GM10847 (cell line): ENCODE data around the gene CMKLR1.

Source experiments
- POLR2A ChIP-seq: IDR thresholded peaks from 2 replicates; pipeline ENCODE4 v1.6.1; 2011; ENCODE audit not compliant: insufficient read length; ENCODE audit errors: extremely low read depth

The CMKLR1 gene

DNA sequence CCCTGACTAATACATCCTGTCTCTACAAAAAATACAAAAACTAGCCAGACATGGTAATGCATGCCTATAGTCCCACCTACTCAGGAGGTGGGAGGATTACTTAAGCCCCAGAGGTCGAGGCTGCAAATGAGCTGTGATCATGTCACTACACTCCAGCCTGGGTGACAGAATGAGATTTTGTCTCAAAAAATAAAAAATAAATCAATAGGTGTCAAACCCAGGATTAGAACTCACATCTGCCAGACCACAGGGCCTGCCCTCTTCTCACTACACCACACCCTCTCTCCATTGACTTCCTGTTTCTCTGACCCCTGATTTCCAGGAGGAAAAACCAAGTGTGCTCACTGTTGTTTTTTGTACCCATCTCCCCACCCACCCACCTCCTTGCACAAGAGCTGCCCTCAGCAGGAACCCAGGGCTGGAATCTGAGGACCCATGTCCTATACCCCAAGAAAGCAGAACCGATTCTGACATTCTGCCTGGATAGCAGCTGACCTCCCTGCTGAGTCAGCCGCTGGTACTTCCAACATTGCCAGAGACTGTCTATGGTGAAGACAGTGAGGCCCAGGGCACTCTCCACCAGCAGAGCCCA is 6.2 kb downstream of the CMKLR1 start:
- TF ChIP-seq POLR2A, result no peak

DNA sequence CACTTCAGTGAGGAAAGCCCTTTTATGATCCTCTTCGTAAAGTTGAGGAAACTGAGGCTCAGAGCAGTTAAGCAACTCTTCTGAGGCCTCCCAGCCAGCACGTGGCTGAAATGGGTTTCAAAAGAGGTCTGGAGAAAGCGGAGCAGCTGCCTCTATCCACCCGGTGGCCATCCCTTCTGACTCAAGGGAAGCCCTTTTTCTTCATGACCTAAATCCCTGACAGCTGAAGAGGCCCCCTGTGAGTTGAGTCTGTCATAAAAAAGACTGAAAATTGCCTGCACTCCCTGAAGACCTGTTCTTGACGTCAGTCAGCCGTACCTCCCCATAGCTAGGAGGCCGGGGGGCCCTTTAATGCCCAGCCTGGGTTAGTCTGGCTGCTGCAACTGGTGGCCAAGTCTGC is 10.7 kb downstream of the CMKLR1 start:
- no peak for TF ChIP-seq POLR2A

- TF ChIP-seq POLR2A, result no peak
These were observed 11.3 kb downstream of the CMKLR1 start for GRCh38 chr12:108327621-108328344.

GRCh38 chr12:108326254-108326750 is 12.8 kb downstream of the CMKLR1 start:
- no peak for TF ChIP-seq POLR2A

DNA sequence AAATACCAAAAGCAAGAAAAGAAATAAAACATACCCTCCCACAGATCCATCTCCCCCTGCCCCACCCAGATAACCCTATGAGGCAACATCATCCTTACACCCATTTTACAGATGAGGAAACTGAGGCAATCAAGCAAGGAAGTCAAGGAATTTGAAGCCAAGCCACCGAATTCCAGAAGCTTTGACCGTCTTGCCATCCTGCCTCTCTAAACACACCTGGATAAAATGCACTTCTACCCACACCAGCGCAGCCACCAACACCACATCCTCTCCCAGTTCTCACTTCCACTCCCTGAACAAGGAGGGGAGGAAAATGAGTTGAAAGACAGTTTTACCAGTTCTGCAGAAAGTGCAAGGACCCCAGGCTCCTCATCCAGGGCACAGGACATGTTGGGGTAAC is 13.6 kb downstream of the CMKLR1 start:
- TF ChIP-seq POLR2A, result no peak

GRCh38 chr12:108325018-108325358 is 14.1 kb downstream of the CMKLR1 start:
- no peak for TF ChIP-seq POLR2A

- no peak for TF ChIP-seq POLR2A
These were observed 14.6 kb downstream of the CMKLR1 start for GRCh38 chr12:108324351-108325017.

DNA sequence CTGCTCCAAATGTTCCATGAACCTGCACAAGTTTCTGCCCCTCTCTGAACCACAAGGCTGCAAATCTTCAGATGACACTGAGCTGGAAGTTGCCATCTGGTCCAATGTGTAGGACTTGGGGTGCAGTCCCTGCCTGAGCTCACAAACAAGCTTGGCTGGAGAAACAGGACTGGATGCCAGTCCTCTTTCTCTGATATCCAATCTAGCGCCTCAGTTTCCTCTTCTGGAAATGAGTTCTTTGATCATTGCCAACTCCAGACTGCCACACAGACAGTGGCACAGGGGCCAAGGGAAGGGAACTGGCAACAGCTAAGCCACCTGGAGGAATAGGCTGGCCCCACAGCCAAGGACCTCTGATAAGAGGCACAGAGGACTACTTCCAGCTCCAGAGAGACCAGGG is 15.5 kb downstream of the CMKLR1 start:
- TF ChIP-seq POLR2A, result no peak

- TF ChIP-seq POLR2A, result no peak
These were observed 16.1 kb downstream of the CMKLR1 start for GRCh38 chr12:108322998-108323397.

DNA sequence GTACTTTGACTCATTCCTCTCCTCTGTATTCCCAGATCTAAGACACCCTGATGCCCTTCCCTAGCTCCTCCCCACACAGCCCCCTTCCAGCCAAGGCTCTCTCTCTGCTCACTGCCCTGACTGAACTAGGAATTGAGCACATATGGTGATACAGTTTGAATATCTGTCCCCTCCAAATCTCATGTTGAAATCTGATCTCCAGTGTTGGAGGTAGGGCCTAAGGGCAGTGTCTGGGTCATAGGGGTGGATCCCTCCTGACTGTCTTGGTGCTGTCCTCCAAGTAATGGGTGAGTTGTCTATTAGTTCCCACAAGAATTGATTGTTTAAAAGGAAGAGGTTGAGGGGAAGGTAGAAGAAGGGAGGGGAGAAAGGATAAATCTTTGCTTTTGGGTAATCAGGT is 17.4 kb downstream of the CMKLR1 start:
- TF ChIP-seq POLR2A, result no peak

DNA sequence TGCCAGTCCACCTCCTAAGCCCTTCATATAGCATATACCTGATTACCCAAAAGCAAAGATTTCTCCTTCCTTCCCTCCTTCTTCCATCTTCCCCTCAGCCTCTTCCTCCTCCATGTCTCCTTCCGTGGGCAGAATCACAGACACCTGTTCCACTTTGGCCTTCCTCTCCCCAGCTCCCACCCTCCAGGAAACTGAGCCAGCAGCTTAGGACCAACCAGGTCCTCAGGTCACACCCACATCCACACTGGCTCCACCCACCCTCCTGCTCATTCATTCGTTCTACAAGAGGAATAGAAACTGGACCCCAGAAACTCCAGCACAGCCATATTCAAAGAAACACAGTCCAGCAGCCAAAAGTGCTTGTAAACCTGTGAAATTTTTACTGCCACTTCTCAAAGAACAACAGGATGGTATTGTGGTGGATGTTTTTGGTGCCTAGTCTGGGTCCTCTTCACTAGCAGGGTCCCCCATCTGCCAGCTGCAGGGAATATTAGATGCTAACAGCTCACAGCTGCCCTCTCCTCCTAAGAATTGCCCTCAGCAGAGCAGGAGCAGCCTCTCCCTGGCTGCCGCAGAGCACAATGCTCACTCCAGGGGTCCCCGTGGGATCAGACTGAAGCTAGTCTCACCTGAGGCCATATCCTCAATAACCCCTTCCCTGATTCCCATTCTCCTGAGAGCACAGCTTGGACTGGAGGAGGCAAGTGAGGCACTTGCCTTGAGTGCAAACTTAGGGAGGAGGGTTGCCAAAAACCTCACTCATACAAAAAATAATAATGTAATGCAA is 18.4 kb downstream of the CMKLR1 start:
- TF ChIP-seq POLR2A, result no peak

DNA sequence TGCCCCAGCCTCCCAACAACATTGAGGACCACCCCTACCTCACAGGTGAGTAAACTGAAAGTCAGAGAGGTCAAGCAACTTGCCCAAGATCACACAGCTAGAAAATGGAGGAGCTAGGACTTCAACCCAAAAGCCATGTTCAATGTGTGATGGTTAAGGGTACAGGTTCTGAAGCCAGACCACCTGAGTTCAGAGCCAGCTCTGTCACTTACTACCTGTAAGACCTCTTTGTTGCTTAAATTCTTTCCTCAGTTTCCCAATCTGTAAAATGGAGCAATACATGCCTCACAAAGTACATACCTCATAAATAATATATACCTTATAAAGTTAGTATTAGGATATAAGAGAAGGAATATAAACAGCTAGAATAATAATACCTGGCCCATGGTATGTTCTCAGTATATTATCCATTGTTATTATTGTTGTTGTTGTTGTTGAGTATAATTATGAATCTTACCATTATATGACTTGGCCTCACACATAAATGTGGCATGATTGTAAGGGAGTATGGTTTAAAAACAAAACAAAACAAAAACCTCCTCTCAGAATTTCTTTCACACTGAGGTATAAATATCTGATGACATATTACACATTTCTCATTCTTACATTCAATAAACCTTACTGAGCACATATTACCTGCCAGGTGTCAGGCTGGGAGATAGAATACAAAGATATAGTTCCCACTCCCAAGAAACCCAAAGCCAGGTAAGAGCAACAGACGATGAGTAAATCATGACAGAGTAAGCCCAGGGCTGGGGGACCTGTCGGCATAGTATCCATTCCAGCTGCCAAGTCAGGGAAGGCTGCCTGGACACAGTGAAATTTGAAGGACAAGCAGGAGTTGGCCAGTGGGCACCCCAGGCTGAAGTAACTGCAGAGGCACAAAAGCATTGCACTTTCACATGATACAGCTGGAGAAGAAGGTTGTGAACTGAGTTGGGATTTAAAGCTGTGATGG is 19.6 kb downstream of the CMKLR1 start:
- no peak for TF ChIP-seq POLR2A

DNA sequence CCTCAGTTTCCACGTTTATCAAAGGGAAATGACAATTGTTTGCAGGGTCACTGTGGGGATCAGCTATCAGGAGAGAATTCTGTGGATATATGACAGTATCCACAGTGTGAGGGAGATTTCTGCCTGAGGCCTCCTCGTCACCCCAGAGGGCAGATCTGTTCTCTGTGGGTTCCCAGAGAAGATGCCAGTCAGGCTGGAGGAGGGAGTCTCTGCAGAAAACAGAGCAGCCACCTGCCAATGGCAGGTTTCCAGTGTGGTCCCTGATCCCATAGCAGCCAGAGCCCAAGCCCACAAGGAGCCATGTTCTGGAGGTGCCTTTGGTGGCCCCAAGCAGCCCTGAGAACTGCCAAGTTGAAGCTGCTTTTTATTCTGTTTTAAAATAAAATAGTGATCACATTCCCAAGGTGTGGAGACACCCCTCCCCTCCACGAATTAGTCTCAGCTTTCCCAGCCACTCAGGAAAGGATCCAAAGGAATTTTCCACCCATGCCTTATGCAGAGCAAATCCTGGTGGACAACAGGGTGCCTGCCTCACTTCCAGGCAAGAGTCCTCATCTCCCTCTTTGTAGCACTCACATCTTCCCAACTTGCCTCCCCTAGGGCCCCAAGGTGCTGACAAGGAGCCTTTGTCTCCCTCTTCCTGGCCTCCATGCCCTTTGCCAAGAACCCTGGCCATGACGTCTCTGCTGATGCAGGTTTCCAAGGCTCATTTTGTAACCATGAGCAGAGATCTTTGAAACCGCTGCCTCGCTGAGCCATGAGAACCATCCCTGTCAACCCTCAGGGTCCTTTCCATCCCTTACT is 20.4 kb downstream of the CMKLR1 start:
- TF ChIP-seq POLR2A, result no peak
